HG03342 (cell line): Measurements from ENCODE around the gene MRPL12.

Experiments used
- ATAC-seq: cut with Tn5 transposase; IDR thresholded peaks from one replicate; pipeline ENCODE4 v1.9.1; 2021; ENCODE audit warnings: mild to moderate bottlenecking, moderate library complexity; ENCODE audit not compliant: unreplicated experiment

The MRPL12 gene

DNA sequence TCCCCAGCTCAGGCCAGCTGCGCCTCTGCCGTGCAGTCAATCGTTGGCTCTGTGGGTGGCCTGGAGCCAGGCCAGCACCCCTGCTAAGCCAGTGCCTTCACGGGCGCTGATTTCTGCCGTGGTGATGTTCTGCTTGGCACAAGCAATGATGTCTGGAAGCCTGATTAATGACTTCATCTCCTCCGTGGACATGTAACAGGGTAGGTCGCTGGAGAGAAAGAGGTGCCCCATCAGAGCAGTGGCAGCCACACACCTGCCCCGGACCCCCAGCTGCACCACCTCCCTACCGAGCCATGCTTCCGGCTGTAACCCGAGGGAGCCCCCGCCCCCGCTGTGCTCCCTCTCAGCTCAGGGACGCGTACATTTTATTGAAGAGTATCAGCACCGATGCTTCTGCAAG is 21.5 kb upstream of the MRPL12 start:
- ATAC-seq, result no peak

DNA sequence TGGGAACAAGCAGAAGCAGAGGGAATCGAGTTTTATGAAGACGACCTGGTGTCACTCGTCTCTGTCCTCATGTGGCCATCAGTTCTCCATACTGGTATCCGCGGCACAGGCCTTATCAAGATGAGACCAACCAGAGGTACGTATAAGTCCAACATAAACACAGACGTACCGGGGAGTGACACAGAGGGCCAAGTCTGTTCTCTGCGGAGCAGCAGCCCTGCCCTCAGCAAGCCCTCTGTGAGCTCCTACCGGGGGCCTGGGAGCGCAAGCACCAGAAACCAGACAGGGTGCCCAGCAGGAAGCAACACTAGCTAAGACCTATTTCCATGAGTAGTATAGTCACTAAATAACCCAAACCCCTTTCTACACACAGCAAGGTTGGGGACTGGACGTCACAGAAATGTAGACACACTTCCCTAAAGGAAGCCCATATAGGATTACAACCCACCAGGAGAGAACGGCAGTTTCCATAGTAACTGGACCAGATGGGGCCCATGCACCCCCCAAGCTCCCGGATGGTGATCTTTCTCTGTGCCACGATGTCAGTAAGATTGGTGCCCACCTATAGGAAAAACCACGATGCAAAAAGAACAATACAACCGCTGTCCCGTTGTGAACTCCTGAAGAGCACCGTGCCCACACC is 20.5 kb upstream of the MRPL12 start:
- no peak for ATAC-seq

DNA sequence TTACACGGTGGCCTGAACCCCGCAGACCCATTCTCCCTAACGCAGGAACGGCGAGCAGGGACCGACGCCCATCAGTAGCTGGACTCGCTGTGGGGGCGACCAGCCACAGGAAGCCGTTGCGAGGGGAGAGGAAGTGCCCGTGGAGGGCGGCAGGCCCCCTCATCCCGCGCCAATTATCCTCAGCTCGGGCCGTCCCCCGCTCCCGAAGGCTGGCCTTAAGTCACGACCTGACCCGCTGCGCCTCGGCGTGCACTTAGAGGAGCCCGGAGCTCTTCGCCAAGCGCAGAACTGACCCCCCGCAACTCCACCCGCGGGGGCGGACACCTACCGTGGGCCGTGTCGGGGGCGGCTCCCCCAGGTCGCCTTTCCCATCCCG is 20.0 kb upstream of the MRPL12 start:
- ATAC-seq, result no peak

DNA sequence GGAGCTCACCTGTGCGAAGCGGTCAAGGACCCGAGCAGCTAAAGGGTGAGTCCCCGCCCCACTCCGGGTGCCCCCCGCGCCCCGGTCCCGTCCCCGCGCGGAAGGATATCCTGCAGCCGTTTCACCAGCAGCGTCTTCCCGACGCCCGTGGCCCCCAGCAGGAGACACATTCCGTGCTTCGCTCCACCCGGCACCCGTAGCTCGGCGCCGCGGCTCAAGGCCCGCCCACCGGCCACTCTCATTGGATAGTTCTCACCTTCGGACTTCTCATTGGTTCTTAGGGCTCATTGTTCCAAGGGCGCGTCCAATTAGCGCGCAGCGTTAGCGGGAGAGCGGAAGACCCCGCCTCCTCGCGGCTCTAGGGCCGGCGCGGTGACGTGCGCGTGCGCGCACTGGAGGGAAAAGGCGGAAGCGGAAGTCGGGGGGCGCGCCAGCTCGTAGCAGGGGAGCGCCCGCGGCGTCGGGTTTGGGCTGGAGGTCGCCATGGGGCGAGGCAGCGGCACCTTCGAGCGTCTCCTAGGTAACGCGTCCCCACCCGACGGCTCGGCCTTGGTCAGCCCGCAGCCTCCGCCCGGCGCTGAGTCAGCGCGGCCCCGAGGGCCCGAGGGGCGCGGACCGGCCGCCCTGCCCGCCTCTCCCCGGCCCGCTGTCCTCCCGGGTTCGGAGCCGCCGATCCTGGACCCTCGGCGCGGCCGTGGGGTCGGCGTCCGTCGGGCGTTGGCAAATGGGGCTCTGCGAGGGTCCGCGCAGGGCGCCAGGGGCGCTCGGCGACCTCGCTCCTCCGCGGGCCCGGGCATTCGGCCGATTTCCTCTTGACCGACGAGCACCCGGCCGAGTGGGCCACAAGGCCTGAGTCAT is 19.4 kb upstream of the MRPL12 start, which contains the start of the genes ARL16 and HGS:
Gene ARL16, minus strand, starts transcription at position 214 of the 858 bp plus-strand sequence. Its CDS starts 44 bp downstream, at position 170.
Gene HGS, plus strand, starts transcription at position 428 of the 858 bp plus-strand sequence. Its CDS starts 56 bp downstream, at position 484.
- peak; percentile 95 for ATAC-seq

DNA sequence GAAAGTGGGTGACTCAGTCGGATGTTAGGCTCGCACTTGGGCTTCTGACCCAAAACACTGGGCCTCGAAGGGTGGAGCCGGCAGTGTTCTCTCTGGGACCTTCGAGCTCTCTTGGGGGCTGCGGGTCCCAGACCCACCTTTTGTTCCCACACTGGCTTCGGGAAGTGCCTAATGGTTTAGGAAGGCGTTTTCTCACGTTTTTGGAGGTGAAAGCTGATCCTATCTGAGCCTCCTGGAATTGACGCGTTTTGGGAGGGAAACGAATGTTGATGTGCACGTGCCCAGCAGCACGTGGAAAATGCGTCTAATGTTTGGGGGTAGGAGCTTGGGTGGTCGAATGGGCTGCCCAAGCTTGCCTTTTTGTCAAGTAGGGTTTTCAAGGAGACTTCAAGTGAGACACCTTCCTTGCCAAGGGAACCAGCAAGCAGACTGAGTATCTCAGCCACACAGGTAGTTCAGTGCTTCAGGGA is 18.7 kb upstream of the MRPL12 start:
- ATAC-seq, result no peak

DNA sequence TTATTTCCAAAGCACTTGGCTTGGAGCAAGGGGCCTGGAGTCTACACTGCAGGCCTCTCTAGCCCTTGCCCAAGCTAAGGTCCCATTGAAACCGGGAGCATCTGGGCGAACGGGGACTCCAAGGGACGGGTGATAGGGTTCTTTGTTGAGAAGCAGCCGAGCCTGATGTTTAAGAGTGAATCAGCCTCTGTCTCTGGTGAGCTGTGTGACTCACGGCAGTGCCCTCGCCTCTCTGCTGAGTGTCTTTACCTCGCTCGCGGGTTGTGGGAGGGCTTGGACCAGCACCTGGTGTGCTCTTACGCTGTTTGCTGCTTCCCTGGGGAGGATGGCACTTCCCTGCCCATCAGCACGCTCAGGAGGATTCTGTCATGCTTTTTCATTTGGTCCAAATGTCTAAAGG is 18.1 kb upstream of the MRPL12 start:
- ATAC-seq, result no peak

DNA sequence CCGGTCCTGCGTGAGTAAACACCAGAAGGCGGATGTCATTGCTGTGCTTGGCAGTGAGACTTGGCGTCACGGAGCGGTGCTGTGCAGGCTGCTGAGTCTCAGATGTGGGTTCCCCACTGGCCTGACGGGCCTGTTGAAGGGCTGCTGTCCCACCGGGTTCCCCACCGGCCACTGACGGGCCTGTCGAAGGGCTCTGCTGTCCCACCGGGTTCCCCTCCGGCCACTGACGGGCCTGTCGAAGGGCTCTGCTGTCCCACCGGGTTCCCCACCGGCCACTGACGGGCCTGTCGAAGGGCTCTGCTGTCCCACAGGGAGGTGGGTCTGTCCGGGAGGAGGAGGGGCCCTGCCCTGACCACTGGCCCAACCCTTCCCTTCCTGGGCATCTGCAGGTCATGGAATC is 16.6 kb upstream of the MRPL12 start:
- ATAC-seq, result no peak

DNA sequence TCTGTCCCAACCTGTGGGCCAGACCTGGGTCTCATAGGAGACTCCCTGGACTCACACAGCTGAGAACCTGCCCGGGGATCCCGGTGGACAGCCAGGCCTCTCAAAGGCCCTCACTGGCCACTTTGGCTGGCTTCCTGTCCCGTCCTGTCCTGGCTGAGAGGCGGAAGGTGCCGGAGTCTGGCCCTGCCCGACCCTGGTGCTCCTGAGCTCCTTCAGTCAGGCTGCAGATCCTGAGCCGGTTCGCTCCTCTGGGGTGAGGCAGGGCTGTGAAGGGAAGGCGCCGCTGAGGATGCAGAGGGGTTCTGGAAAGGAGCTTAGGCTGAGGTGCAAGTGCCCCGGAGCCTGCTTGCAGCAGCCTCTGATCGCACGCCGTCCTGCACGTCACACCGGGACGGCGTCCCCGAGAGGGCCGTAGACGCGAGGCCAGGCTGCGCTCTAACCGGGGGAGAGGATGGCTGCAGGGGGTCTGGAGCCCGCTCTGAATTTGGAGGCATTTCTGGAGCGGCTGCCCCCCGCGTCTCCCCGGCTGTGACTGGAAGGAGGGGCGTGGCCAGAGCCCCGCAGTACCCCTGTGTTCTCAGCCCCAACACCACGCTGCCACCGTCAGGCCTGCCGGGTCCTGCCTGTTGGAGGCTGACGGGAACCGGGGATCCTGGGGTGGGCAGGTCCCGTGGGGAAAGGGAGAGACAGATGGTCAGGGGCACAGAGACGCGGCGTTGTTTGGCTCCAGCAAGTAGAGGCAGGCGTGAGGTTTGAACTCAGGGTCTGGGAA is 15.2 kb upstream of the MRPL12 start:
- ATAC-seq, result no peak

DNA sequence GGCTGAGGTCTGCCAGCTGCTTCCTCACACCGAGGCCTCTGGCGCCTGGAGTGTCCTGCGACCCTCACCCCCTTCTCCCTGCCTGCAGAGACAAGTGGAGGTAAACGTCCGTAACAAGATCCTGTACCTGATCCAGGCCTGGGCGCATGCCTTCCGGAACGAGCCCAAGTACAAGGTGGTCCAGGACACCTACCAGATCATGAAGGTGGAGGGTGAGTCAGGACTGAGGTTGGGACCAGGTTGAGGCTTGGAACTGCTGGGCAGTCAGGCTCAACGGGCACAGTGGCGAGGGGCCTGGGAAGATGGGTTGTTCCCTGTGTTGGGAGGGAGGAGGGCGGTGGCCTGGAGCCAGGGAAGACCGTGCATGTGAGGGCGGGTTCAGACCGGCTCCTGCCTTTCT is 14.6 kb upstream of the MRPL12 start:
- ATAC-seq, result no peak

DNA sequence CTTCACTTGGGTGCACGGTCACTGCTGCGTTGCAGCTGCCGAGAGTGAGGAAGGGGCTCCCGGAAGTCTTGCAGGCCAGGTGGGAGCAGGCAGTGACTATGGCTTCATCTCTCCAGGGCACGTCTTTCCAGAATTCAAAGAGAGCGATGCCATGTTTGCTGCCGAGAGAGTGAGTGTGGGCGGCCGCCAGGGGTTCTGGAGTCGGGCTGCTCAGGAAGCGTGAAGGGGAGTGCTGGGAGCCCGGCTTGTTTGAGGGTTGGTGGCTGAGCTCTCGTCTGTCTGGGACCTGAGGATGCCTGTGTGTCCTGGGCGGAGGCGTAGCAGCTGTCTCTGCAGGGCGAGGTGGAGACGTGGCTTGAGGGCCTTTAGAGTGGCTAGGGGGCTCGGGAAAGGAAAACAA is 13.1 kb upstream of the MRPL12 start:
- ATAC-seq, result no peak

DNA sequence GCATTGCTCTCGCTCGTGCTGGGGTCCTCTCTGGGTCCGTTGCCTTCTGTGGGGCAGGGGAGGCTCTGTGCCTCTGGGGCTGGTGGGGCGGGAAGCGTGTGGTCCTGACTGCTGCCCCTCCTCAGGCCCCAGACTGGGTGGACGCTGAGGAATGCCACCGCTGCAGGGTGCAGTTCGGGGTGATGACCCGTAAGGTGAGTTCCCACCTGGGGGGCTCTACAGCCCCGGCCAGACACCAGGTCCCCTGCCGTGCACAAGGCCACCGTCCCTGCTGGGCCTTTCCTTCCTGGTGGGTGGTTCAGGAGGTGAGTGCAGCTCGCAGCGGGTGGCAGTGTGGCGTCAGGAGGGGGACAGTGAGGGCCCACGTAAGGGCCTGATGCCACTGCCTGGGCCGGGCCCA is 12.6 kb upstream of the MRPL12 start:
- ATAC-seq, result no peak

DNA sequence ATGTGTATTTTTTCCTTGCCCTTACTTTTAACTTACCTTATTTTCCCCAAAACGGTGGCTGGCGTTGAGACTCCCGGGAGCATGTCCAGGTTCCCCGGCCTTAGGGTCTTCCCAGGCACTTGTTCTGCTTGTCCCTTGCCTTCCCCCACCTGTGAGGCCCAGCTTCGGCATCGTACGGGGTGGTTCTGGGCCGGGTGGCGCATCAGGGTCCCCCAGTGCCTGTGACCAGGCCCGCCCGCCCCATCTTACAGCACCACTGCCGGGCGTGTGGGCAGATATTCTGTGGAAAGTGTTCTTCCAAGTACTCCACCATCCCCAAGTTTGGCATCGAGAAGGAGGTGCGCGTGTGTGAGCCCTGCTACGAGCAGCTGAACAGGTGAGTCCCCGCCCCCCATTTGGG is 12.0 kb upstream of the MRPL12 start:
- ATAC-seq, result no peak

DNA sequence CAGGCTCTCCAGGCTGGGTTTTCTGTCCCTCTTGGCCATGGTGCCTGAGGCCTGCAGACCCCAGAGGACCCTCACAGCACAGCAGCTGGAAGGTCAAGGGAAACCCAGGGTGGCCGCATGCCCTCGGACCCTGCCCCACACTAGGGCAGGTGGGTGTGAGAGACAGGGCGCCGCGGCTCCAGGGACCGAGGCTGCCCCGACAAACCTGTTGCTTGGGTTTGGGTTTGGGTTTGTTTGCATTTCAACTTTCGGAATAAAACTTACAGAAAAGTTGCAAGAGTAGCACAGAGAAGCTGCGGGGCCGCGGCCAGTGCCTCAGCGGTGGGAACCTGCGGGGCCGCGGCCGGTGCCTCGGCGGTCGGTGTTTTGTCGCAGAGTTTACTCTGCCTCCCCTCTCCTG is 11.6 kb upstream of the MRPL12 start:
- ATAC-seq, result no peak

DNA sequence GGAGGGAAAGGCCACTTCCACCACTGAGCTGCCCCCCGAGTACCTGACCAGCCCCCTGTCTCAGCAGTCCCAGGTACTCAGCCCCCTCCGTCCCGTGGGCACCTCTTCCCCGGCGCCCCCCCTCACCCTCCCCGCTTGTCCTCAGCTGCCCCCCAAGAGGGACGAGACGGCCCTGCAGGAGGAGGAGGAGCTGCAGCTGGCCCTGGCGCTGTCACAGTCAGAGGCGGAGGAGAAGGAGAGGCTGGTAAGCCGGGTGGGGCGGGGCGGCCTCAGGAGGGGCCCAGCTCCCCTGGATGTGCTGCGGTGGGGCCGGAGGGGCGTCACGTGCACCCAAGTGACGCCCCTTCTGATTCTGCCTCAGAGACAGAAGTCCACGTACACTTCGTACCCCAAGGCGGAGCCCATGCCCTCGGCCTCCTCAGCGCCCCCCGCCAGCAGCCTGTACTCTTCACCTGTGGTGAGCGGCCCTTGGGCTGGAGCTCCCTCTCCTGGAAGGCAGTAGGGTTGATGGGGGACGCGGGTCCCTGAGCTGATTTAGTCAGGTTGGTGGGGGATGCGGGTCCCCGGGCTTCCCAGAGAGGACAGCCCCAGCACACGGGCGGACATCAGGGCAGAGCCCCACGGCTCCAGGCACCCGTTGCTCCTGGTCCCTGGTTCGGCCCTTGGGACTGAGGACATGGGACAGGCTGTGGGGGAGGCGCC is 9.5 kb upstream of the MRPL12 start:
- no peak for ATAC-seq

DNA sequence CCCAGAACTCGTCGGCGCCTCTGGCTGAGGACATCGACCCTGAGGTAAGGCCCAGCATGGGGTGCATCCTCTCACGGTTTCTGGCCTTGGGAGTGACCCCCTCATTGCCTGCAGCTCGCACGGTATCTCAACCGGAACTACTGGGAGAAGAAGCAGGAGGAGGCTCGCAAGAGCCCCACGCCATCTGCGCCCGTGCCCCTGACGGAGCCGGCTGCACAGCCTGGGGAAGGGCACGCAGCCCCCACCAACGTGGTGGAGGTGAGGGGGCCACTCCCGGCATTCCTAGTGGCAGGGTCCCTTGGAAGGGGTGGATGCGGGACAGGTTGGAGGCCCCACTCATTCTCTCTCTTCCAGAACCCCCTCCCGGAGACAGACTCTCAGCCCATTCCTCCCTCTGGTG is 8.4 kb upstream of the MRPL12 start:
- ATAC-seq, result no peak

DNA sequence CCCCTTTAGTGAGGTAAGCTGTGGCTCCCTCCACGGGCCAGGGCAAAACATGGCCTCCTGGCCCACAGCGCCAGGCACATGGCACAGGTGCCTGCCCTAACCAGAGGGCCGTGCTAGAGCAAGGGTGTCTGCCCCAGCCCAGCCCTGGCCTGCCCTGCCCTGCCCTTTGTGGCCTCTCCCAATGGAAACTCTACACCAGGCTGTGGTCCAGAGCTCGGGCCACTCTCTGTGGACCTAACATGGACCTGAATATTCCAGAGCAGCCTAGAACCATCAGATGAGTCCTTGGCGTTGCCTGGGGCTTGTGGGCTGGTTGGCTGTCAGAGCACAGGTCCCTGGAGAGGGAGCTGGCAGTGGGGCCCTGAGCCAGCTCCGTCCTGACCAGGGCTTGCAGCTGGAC is 8.0 kb upstream of the MRPL12 start:
- no peak for ATAC-seq

DNA sequence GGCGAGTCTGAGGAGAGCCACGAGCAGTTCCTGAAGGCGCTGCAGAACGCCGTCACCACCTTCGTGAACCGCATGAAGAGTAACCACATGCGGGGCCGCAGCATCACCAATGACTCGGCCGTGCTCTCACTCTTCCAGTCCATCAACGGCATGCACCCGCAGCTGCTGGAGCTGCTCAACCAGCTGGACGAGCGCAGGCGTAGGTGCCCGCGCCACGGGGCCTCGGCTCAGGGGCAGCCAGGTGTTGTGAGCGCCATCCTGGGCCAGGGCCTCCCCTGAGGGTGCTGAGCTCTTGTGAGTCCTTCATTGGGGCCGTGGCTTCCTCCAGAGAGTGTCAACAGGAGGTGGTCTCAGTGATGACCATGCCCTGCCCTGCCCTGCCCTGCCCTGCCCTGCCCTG is 7.4 kb upstream of the MRPL12 start:
- no peak for ATAC-seq

DNA sequence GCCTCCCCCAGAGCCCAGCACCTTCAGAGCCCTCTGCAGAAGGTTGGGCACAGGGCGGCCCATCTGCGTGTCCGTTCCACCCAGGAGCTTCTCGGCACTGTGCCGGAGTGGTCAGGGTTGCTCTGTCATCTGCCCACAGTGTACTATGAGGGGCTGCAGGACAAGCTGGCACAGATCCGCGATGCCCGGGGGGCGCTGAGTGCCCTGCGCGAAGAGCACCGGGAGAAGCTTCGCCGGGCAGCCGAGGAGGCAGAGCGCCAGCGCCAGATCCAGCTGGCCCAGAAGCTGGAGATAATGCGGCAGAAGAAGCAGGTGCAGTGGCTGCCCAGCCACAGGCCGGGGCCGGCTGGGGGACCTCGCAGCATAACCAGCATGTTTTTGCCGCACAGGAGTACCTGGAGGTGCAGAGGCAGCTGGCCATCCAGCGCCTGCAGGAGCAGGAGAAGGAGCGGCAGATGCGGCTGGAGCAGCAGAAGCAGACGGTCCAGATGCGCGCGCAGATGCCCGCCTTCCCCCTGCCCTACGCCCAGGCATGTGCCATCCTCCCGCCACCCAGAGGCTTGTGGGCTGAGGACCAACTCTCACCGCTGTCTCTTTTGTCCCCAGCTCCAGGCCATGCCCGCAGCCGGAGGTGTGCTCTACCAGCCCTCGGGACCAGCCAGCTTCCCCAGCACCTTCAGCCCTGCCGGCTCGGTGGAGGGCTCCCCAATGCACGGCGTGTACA is 6.8 kb upstream of the MRPL12 start:
- no peak for ATAC-seq

DNA sequence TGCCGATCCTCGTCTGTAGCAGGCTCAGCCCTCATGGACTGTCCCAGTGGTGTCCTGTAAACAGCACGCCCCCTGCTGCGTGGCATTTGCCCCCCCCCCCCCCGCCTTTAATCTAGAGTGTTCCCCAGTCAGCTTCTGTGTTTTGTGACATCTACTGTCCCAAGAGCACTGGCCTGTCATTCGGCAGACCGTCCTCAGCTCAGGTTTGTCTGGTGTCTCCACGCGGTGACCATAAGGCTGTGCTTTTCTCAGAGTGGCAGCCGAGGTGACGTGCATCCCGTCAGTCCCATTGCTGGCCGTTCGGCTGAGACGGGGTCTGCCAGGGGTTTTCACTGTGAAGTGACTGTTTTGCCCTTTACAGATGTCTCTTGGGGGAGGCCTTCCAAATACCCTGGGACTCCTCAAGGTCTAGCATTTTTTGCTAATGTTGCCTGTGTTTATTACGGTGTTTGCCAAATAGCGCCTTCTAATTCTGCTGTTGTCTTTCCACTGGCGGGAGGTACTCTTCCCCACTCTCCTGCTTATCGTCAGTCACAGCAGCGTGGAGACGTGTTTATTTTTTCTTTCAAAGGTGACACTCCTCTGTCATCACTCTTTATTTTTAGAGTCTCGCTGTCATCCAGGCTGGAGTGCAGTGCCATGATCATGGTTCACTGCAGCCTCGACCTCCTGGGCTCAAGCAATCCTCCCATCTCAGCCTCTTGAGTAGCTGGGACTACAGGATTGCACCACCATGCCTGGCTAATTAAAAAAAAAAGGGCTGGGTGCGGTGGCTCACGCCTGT is 5.7 kb upstream of the MRPL12 start:
- ATAC-seq, result no peak
